Mucosa of stomach (tissue), 1 donor: ENCODE measurements around the gene AMER2.
"Not testable (repeated sequence)": the region's sequence is repeated elsewhere in the genome, so short reads cannot be mapped to it uniquely, and the experiment has no call there.

Experiments
- H3K27me3 ChIP-seq: one replicate; pipeline ENCODE4 v1.7.0; 2013; ENCODE audit warnings: mild to moderate bottlenecking, low read length; ENCODE audit not compliant: control insufficient read depth, insufficient read depth
- H3K36me3 ChIP-seq: one replicate; pipeline ENCODE4 v1.7.0; 2013; ENCODE audit warnings: low read length; ENCODE audit not compliant: control insufficient read depth, insufficient read depth
- H3K4me1 ChIP-seq: one replicate; pipeline ENCODE4 v1.7.0; 2013; ENCODE audit warnings: mild to moderate bottlenecking, low read length; ENCODE audit not compliant: control insufficient read depth, insufficient read depth
- H3K4me3 ChIP-seq: one replicate; pipeline ENCODE4 v1.7.0; 2013; ENCODE audit warnings: low read length
- H3K9ac ChIP-seq: one replicate; pipeline ENCODE4 v1.7.0; 2013; ENCODE audit warnings: mild to moderate bottlenecking, low read length, moderate library complexity
- H3K9me3 ChIP-seq: one replicate; pipeline ENCODE4 v1.7.0; 2013; ENCODE audit warnings: mild to moderate bottlenecking, low read length, moderate library complexity; ENCODE audit not compliant: control insufficient read depth
- donor health status: Pancreatic carcinoma.

Gene AMER2

GRCh38 chr13:25167382-25168174, 4.5 kb downstream of the AMER2 start:
- Histone ChIP-seq H3K27me3 (peaks cover 33% of the 10 kb centered on the region), H3K9ac (no peak overlapping the region), H3K9me3 (no peaks in the 10 kb centered on the region), H3K4me1 (peaks cover 7% of the 10 kb centered on the region), H3K4me3 (no peak overlapping the region), H3K36me3 (no peaks in the 10 kb centered on the region)

- Histone ChIP-seq H3K9me3 (no peaks in the 10 kb centered on the region), H3K36me3 (no peaks in the 10 kb centered on the region), H3K27me3 (peaks cover 20% of the 10 kb centered on the region), H3K9ac (no peak overlapping the region), H3K4me3 (no peak overlapping the region), H3K4me1 (no peaks in the 10 kb centered on the region)
Observed at GRCh38 chr13:25166306-25166705, 5.8 kb downstream of the AMER2 start.

GRCh38 chr13:25165663-25166062, 6.4 kb downstream of the AMER2 start:
- Histone ChIP-seq H3K9ac (no peak overlapping the region), H3K9me3 (no peaks in the 10 kb centered on the region), H3K4me1 (no peaks in the 10 kb centered on the region), H3K36me3 (no peaks in the 10 kb centered on the region), H3K4me3 (no peak overlapping the region), H3K27me3 (peaks cover 14% of the 10 kb centered on the region)

- not testable (repeated sequence) for H3K9ac ChIP-seq, H3K27me3 ChIP-seq, H3K4me1 ChIP-seq, H3K9me3 ChIP-seq, H3K4me3 ChIP-seq, H3K36me3 ChIP-seq
Observed at GRCh38 chr13:25165163-25165562, 6.9 kb downstream of the AMER2 start.

GRCh38 chr13:25157681-25158080, 14.4 kb downstream of the AMER2 start:
- Histone ChIP-seq H3K36me3 (no peaks in the 10 kb centered on the region), H3K4me1 (no peaks in the 10 kb centered on the region), H3K27me3 (peaks cover 5% of the 10 kb centered on the region), H3K4me3 (no peak overlapping the region), H3K9me3 (no peaks in the 10 kb centered on the region), H3K9ac (no peak overlapping the region)

- Histone ChIP-seq H3K27me3 (peaks cover 6% of the 10 kb centered on the region), H3K4me3 (no peak overlapping the region), H3K9ac (no peak overlapping the region)
Observed at GRCh38 chr13:25153736-25154135, 18.4 kb downstream of the AMER2 start.

GRCh38 chr13:25151626-25152195, 20.4 kb downstream of the AMER2 start:
- H3K9ac ChIP-seq: no peak overlapping the region
- no peak overlapping the region for H3K4me3 ChIP-seq
- H3K27me3 ChIP-seq: peaks cover 6% of the 10 kb centered on the region
- no peaks in the 10 kb centered on the region for H3K4me1 ChIP-seq
- no peaks in the 10 kb centered on the region for H3K36me3 ChIP-seq
- H3K9me3 ChIP-seq: no peaks in the 10 kb centered on the region

More at GRCh38 chr13:25153736-25154135, 18.4 kb downstream of the AMER2 start:
- Histone ChIP-seq H3K4me1 (no peaks in the 10 kb centered on the region), H3K36me3 (no peaks in the 10 kb centered on the region), H3K9me3 (no peaks in the 10 kb centered on the region)

GRCh38 chr13:25149711-25150110, 22.4 kb downstream of the AMER2 start:
- Histone ChIP-seq H3K27me3 (peaks cover 6% of the 10 kb centered on the region), H3K4me3 (no peak overlapping the region), H3K9ac (no peak overlapping the region), H3K4me1 (no peaks in the 10 kb centered on the region), H3K9me3 (no peaks in the 10 kb centered on the region), H3K36me3 (no peaks in the 10 kb centered on the region)

- peaks cover 6% of the 10 kb centered on the region for H3K27me3 ChIP-seq
- H3K4me3 ChIP-seq: no peak overlapping the region
- H3K4me1 ChIP-seq: no peaks in the 10 kb centered on the region
- no peaks in the 10 kb centered on the region for H3K9me3 ChIP-seq
- H3K9ac ChIP-seq: no peak overlapping the region
- no peaks in the 10 kb centered on the region for H3K36me3 ChIP-seq
Observed at GRCh38 chr13:25148402-25148771, 23.7 kb downstream of the AMER2 start.

- no peaks in the 10 kb centered on the region for H3K4me1 ChIP-seq
- no peaks in the 10 kb centered on the region for H3K9me3 ChIP-seq
- no peak overlapping the region for H3K4me3 ChIP-seq
- no peaks in the 10 kb centered on the region for H3K36me3 ChIP-seq
- peaks cover 2% of the 10 kb centered on the region for H3K27me3 ChIP-seq
- H3K9ac ChIP-seq: no peak overlapping the region
Observed at GRCh38 chr13:25147638-25148401, 24.3 kb downstream of the AMER2 start.

GRCh38 chr13:25143706-25144105, 28.4 kb downstream of the AMER2 start:
- Histone ChIP-seq H3K4me1 (no peaks in the 10 kb centered on the region), H3K9me3 (no peaks in the 10 kb centered on the region), H3K27me3 (no peaks in the 10 kb centered on the region), H3K4me3 (no peak overlapping the region), H3K36me3 (no peaks in the 10 kb centered on the region), H3K9ac (no peak overlapping the region)

GRCh38 chr13:25141042-25141441, 31.0 kb downstream of the AMER2 start:
- no peaks in the 10 kb centered on the region for H3K36me3 ChIP-seq
- H3K9me3 ChIP-seq: no peaks in the 10 kb centered on the region
- no peaks in the 10 kb centered on the region for H3K27me3 ChIP-seq
- no peaks in the 10 kb centered on the region for H3K4me1 ChIP-seq
- no peak overlapping the region for H3K9ac ChIP-seq
- H3K4me3 ChIP-seq: no peak overlapping the region
